ENCODE data around the gene AURKA.

- no peak for TF ChIP-seq POLR2AphosphoS5 (IDR thresholded peaks at IDR 0.05; ENCODE audit: low read depth, low read length)
- TF ChIP-seq EP300 (IDR thresholded peaks at IDR 0.05; ENCODE audit: borderline replicate concordance in 1 of 2, low read depth in 1 of 2, low read length in 1 of 2): no peak
- no peak for TF ChIP-seq TCF12 (IDR thresholded peaks at IDR 0.05)
- no peak for TF ChIP-seq GATA2 (CRISPR knock-in tag; IDR thresholded peaks at IDR 0.05)
- TF ChIP-seq CHD2 (IDR thresholded peaks at IDR 0.05; ENCODE audit: low read length, partially characterized antibody): no peak
- no peak for TF ChIP-seq SMC3 (IDR thresholded peaks at IDR 0.05; ENCODE audit: low read depth, low read length)
- TF ChIP-seq CTCF (IDR thresholded peaks at IDR 0.05): no peak
- no peak for TF ChIP-seq ZBTB33 (IDR thresholded peaks at IDR 0.05; ENCODE audit: borderline replicate concordance, low read depth)
These were observed 29.1 kb upstream of the AURKA start for GRCh38 chr20:56420940-56421688.

All from SK-N-SH (cell line).